ENCODE results near the gene CD86. TPM values are rescaled to one million over a fixed set of nuclear protein-coding genes. Genes with fewer than 3 reads are reported as not detected.

Gene CD86
- total and polyA plus RNA-seq, 9 of the 15 experiments (the other 6 are each of a cell fraction or from before 2014, with no cell fraction given), result 0.16 TPM; not detected in 8

- TF ChIP-seq ATF6 (CRISPR knock-in tag; IDR thresholded peaks at IDR 0.05) (no peak), NR1H2 (CRISPR knock-in tag; IDR thresholded peaks at IDR 0.05) (no peak)
Measured at GRCh38 chr3:122094693-122095092, 39.5 kb downstream of the CD86 start (continued).

DNA sequence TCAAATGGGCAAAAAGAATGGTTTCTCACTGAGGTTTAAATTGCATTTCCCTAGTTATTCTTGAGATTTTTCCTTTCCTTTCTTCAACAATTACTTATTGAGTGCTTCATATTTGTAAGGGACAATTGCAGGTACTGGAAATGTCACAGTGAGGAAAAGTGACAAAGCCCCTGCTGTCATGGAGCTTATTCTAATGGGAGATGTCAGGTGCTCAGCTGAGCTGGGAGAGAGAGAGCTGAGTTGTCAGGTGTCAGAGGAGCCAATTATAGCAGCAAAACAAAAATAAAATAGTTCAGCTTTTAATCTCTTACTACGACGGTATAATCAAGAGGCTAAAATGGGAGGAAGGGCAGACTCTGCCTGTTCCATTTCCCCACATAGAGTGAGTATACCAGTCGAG lies 42.0 kb downstream of the CD86 start:
- Histone ChIP-seq H3K36me3 (ENCODE audit: control insufficient read depth, insufficient read depth, low read length) (no peaks in the 10 kb centered on the region), H3K27ac (ENCODE audit: extremely low read depth, low read depth, low read length) (no peak overlapping the region), H3K79me2 (ENCODE audit: control insufficient read depth, insufficient read depth, low read length) (no peaks in the 10 kb centered on the region), H3K9me1 (ENCODE audit: control insufficient read depth, insufficient read depth, low read length) (no peaks in the 10 kb centered on the region), H3K4me1 (replicated peaks in 1 of 2; ENCODE audit: control insufficient read depth in 2 of 2, insufficient read depth in 2 of 2, low read length in 2 of 2) (no peaks in the 10 kb centered on the region), H3K9me3 (replicated peaks; ENCODE audit: control insufficient read depth, insufficient read depth, low read depth, low read length) (no peaks in the 10 kb centered on the region), H3K4me2 (ENCODE audit: insufficient read depth, low read length) (no peak overlapping the region), H3K27me3 (ENCODE audit: control insufficient read depth in 2 of 2, insufficient read depth in 2 of 2, low read length in 2 of 2) (no peaks in the 10 kb centered on the region; a peak in 1 of 5 replicates), H3K9ac (ENCODE audit: insufficient read depth in 1 of 2, low read depth in 2 of 2, low read length in 2 of 2) (no peak overlapping the region), H2AFZ (ENCODE audit: low read depth, low read length) (no peak overlapping the region), H3K4me3 (no peak overlapping the region), H4K20me1 (replicated peaks; ENCODE audit: control insufficient read depth, insufficient read depth, low read length) (no peaks in the 10 kb centered on the region)
- intact Hi-C loops (cut with micrococcal nuclease) (no loop called here), in situ Hi-C loops (cut with MboI) (no loop called here)
- ChIA-PET CTCF (ENCODE audit: low intra/inter-chr PET ratio) (no interaction called here), POLR2A (no interaction called here)
- WGBS (ENCODE audit: insufficient coverage, low coverage, missing lambda C conversion rate), result 0% methylated on average over 3 of the region's 3 CpGs
- BruUV-seq (replicated peaks), result no TSS peak
- no peak for ATAC-seq
- FAIRE-seq, result no peak
- no peak for DNase-seq (ENCODE audit: extremely low read depth in 1 of 4, low spot score in 3 of 4)
- TF ChIP-seq POLR2G (IDR thresholded peaks at IDR 0.05; ENCODE audit: low read depth, low read length), result no peak
